Prostate gland (tissue), 2 donors: ENCODE measurements around the gene EID2.

Experiments
- POLR2AphosphoS5 ChIP-seq: sonication (generic); formaldehyde crosslinking; IDR thresholded peaks from one replicate; pipeline ENCODE4 v1.6.1; 2017; ENCODE audit warnings: antibody characterized with exemption
- TF ChIP-seq, protein P1 (sequence below), 4 experiments: fragments of 200-600 bp in 2 of 4; fragments of 450-650 bp in 2 of 4; sonication (generic) in 2 of 4; IDR thresholded peaks; 1 replicate in 3 of 4; 2 replicates in 1 of 4; pipeline ENCODE4 v1.5.1; 2016 to 2019; ENCODE audit warnings: antibody characterized with exemption in 4 of 4, mild to moderate bottlenecking in 2 of 4, moderate library complexity in 2 of 4

DNA sequence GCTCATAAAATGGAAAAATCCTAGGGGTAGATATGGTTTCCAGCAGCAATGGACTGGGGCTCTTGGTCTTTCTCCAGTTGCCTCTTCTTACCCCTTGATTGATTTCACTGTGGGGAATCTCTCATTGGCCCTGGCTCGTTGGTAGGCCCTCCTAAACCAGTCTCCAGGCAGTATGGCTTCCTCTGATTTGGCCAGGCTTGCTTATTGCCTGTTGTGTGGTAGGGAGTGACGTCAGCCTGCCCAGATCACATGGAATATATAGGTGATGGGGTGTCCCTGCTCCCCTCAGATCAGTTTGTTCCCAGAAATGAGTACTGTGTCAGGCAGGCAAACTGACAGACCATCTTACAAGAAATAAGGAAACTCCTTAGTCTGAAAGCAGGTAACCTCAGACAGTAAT, 30.7 kb downstream of the EID2 start:
- no peak for TF ChIP-seq POLR2AphosphoS5
- TF ChIP-seq, protein P1, sequence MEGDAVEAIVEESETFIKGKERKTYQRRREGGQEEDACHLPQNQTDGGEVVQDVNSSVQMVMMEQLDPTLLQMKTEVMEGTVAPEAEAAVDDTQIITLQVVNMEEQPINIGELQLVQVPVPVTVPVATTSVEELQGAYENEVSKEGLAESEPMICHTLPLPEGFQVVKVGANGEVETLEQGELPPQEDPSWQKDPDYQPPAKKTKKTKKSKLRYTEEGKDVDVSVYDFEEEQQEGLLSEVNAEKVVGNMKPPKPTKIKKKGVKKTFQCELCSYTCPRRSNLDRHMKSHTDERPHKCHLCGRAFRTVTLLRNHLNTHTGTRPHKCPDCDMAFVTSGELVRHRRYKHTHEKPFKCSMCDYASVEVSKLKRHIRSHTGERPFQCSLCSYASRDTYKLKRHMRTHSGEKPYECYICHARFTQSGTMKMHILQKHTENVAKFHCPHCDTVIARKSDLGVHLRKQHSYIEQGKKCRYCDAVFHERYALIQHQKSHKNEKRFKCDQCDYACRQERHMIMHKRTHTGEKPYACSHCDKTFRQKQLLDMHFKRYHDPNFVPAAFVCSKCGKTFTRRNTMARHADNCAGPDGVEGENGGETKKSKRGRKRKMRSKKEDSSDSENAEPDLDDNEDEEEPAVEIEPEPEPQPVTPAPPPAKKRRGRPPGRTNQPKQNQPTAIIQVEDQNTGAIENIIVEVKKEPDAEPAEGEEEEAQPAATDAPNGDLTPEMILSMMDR (IDR thresholded peaks at IDR 0.05): no peak
